HepG2 (cell line): Measurements from ENCODE around the gene PRRT2. TPM values are rescaled to one million over a fixed set of nuclear protein-coding genes. Genes with fewer than 3 reads are reported as not detected.

ENCODE experiments used
- ATM ChIP-seq: fragments of 450-650 bp; IDR thresholded peaks from 2 replicates; pipeline ENCODE4 v1.7.1; 2017; ENCODE audit warnings: mild to moderate bottlenecking, borderline replicate concordance
- ATRX ChIP-seq: sonication (generic); formaldehyde crosslinking; IDR thresholded peaks from 2 replicates; pipeline ENCODE4 v1.4.0; 2020; ENCODE audit warnings: missing genetic modification reagents, borderline replicate concordance
- E2F5 ChIP-seq: sonication (generic); formaldehyde crosslinking; conservative IDR thresholded peaks from 2 replicates; pipeline ENCODE4 v1.4.0; 2020; ENCODE audit warnings: missing genetic modification reagents
- GMEB2 ChIP-seq: IDR thresholded peaks from 2 replicates; pipeline ENCODE4 v1.6.1; 2016; ENCODE audit warnings: missing biosample characterization, missing genetic modification reagents, low read depth
- GPN1 ChIP-seq: sonication (generic); formaldehyde crosslinking; IDR thresholded peaks from 2 replicates; pipeline ENCODE4 v1.5.1; 2020; ENCODE audit warnings: missing genetic modification reagents, borderline replicate concordance
- MAFF ChIP-seq: IDR thresholded peaks from 2 replicates; pipeline ENCODE4 v1.6.1; 2011; ENCODE audit warnings: low read depth, low read length, improper control_type of control experiment
- MBD4 ChIP-seq: IDR thresholded peaks from 2 replicates; pipeline ENCODE4 v1.6.1; 2012; ENCODE audit warnings: low read length, inconsistent platforms, borderline replicate concordance
- PATZ1 ChIP-seq: sonication (generic); formaldehyde crosslinking; IDR thresholded peaks from 2 replicates; pipeline ENCODE4 v1.4.0; 2020; ENCODE audit warnings: missing genetic modification reagents
- PHF21A ChIP-seq: sonication (generic); formaldehyde crosslinking; IDR thresholded peaks from 2 replicates; pipeline ENCODE4 v1.5.0; 2020; ENCODE audit warnings: mild to moderate bottlenecking, missing genetic modification reagents
- TBX2 ChIP-seq: sonication (generic); formaldehyde crosslinking; IDR thresholded peaks from 2 replicates; pipeline ENCODE4 v1.5.0; 2020; ENCODE audit warnings: missing genetic modification reagents, mild to moderate bottlenecking, borderline replicate concordance
- U2AF1 ChIP-seq: fragments of 200-400 bp; formaldehyde crosslinking; optimal IDR thresholded peaks from 2 replicates; pipeline ENCODE3; 2017; ENCODE audit warnings: mild to moderate bottlenecking, low read depth, low read length
- YEATS4 ChIP-seq: sonication (generic); formaldehyde crosslinking; IDR thresholded peaks from 2 replicates; pipeline ENCODE4 v1.4.0; 2020; ENCODE audit warnings: missing genetic modification reagents, borderline replicate concordance
- ZMYM2 ChIP-seq: sonication (generic); formaldehyde crosslinking; IDR thresholded peaks from 2 replicates; pipeline ENCODE4 v1.8.0; 2022; ENCODE audit warnings: mild to moderate bottlenecking, missing genetic modification reagents
- ZNF251 ChIP-seq: sonication (generic); formaldehyde crosslinking; IDR thresholded peaks from 2 replicates; pipeline ENCODE4 v1.9.0; 2021; ENCODE audit warnings: mild to moderate bottlenecking, missing genetic modification reagents
- ZNF326 ChIP-seq: sonication (generic); formaldehyde crosslinking; IDR thresholded peaks from 2 replicates; pipeline ENCODE4 v1.4.0; 2020; ENCODE audit warnings: missing genetic modification reagents, borderline replicate concordance
- ZNF335 ChIP-seq: sonication (generic); formaldehyde crosslinking; IDR thresholded peaks from 2 replicates; pipeline ENCODE4 v1.4.0; 2020; ENCODE audit warnings: missing genetic modification reagents
- ZNF451 ChIP-seq: sonication (generic); formaldehyde crosslinking; IDR thresholded peaks from 2 replicates; pipeline ENCODE4 v1.5.0; 2020; ENCODE audit warnings: mild to moderate bottlenecking, missing genetic modification reagents
- ZNF512 ChIP-seq: sonication (generic); formaldehyde crosslinking; IDR thresholded peaks from 2 replicates; pipeline ENCODE4 v1.4.0; 2020; ENCODE audit warnings: mild to moderate bottlenecking, missing genetic modification reagents
- ZNF691 ChIP-seq: sonication (generic); formaldehyde crosslinking; IDR thresholded peaks from 2 replicates; pipeline ENCODE4 v1.4.0; 2020; ENCODE audit warnings: missing genetic modification reagents, low read depth, mild to moderate bottlenecking, borderline replicate concordance
- ZNF740 ChIP-seq: sonication (generic); formaldehyde crosslinking; IDR thresholded peaks from 2 replicates; pipeline ENCODE4 v1.4.0; 2020; ENCODE audit warnings: missing genetic modification reagents
- ZNF746 ChIP-seq: sonication (generic); formaldehyde crosslinking; IDR thresholded peaks from 2 replicates; pipeline ENCODE4 v1.8.0; 2022; ENCODE audit warnings: mild to moderate bottlenecking, missing genetic modification reagents
- ZNF781 ChIP-seq: sonication (generic); formaldehyde crosslinking; IDR thresholded peaks from 2 replicates; pipeline ENCODE4 v1.5.1; 2020; ENCODE audit warnings: borderline replicate concordance, mild to moderate bottlenecking, missing genetic modification reagents; ENCODE audit errors: not compliant biosample characterization
- polyA plus RNA-seq, 8 experiments: library from polyadenylated mRNA; depleted of rRNA in 3 of 8; stranded (reverse) in 7 of 8; unstranded in 1 of 8; fragments of >200 nt; fragmentation: Illumina TruSeq in 4 of 8; extraction: Trizol in 4 of 8; gene quantifications; 2 replicates each; pipeline versions ENCODE4 v1.2.1 to v1.2.3, GENCODE V29; 2011 to 2016; ENCODE audit warnings: low read depth in 4 of 8, missing spikeins in 1 of 8, mixed read lengths in 1 of 8; ENCODE audit not compliant: insufficient read depth in 1 of 8
- total RNA-seq, 5 experiments: library from RNA; depleted of rRNA; stranded (reverse); fragments of >200 nt; fragmentation: Illumina TruSeq; extraction: Trizol; gene quantifications; 2 replicates each; pipeline ENCODE4 v1.2.3, GENCODE V29; 2016; ENCODE audit warnings: low read depth in 1 of 5

Gene PRRT2
- total and polyA plus RNA-seq, 2 of the 13 experiments (the other 11 are each of a cell fraction or from before 2014, with no cell fraction given), result 0.51 to 1.1 TPM

- no peak for TF ChIP-seq E2F5 (CRISPR knock-in tag)
- TF ChIP-seq TBX2, result 0 out of 2 replicates have a peak, but pooled peaks have one; percentile 19
- no peak for TF ChIP-seq ZNF781
- TF ChIP-seq GPN1 (CRISPR knock-in tag), result no peak
- TF ChIP-seq ATM, result no peak
- TF ChIP-seq YEATS4 (CRISPR knock-in tag), result no peak
- no peak for TF ChIP-seq MAFF
- no peak for TF ChIP-seq U2AF1
- no peak for TF ChIP-seq PHF21A (CRISPR knock-in tag)
- TF ChIP-seq ZNF251 (CRISPR knock-in tag), result no peak
- TF ChIP-seq ZNF740, result no peak
- peak; percentile 72 for TF ChIP-seq ZMYM2 (CRISPR knock-in tag)
- peak; percentile 79; the same call in 1 of the 2 replicates for TF ChIP-seq ZNF451 (CRISPR knock-in tag)
- TF ChIP-seq MBD4, result no peak
- peak; percentile 81 for TF ChIP-seq PATZ1
- TF ChIP-seq ZNF512 (CRISPR knock-in tag), result peak; percentile 24; the same call in 1 of the 2 replicates
- no peak for TF ChIP-seq GMEB2 (CRISPR knock-in tag)
- TF ChIP-seq ZNF326 (CRISPR knock-in tag), result no peak
- no peak for TF ChIP-seq ATRX
- peak; percentile 78 for TF ChIP-seq ZNF746 (CRISPR knock-in tag)
- no peak for TF ChIP-seq ZNF335 (CRISPR knock-in tag)
- TF ChIP-seq ZNF691, result 0 out of 2 replicates have a peak, but pooled peaks have one; percentile 4
Measured at GRCh38 chr16:29816694-29817441, 4.9 kb downstream of the PRRT2 start (continued).
